K562 (cell line): ENCODE data around the gene PAQR4.

Source experiments
- RNF2 ChIP-seq: sonication (generic); IDR thresholded peaks from 2 replicates; pipeline ENCODE4 v1.6.1; 2016
- ZKSCAN1 ChIP-seq: fragments of 150-350 bp; IDR thresholded peaks from 2 replicates; pipeline ENCODE4 v1.6.1; 2016; ENCODE audit warnings: low read depth, low read length
- ZNF224 ChIP-seq: sonication (generic); formaldehyde crosslinking; IDR thresholded peaks from 2 replicates; pipeline ENCODE4 v1.8.0; 2022; ENCODE audit warnings: mild to moderate bottlenecking, missing genetic modification reagents
- ZNF695 ChIP-seq: fragments of 450-650 bp; formaldehyde crosslinking; IDR thresholded peaks from 2 replicates; pipeline ENCODE4 v1.4.0; 2020; ENCODE audit warnings: mild to moderate bottlenecking, moderate library complexity
- TF ChIP-seq, protein P1 (sequence below), 3 experiments: IDR thresholded peaks in 2 of 3; conservative IDR thresholded peaks in 1 of 3; 2 replicates each; pipeline ENCODE4 v1.5.1; 2011 to 2012; ENCODE audit warnings: low read length in 3 of 3, mild to moderate bottlenecking in 3 of 3, control low read depth in 2 of 3, improper control_type of control experiment in 1 of 3, inconsistent platforms in 1 of 3, low read depth in 1 of 3, mixed read lengths in 1 of 3, moderate library complexity in 1 of 3; ENCODE audit not compliant: insufficient read depth in 2 of 3

DNA sequence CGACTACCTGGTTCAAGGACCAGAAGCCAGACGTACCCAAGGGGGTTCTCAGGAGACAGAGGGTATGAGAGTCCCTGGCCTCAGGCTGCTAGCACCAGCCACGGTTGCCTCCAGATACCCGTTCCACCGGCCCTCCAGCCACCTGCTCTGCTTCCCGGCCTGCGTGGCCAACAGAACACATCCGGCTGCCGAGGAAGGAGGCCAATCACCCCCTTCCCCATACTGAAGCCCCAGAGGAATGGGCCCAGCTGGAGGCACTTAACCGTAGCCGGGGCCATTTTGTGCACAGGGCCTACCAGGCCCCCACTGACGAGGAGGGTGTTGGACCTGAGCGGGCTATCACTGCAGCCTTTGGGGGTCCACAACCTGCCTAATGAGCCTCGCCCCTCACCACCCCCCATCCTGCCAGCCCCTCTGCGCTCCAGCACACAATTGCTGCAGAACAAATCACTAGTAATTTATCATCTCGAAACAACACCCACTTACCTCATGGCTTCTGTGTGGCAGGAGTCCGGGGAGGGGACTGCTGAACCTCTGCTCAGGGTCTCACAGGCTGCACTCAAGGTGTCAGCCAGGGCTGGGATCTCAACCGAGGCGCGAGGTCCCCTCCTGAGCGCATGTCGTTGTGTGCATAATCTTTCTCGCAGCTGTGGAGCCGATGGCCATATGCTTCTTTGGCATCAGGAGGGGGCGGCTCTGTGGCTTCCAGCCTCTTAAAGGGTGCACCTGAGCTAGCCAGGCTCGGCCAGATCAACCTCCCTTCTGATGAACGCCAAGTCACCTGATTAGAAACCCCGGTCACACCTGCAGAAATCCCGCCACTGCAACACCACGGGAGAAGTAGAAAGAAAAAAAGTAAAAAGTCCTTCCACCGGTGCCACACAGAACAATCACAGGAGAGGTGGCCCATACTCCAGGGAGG is 15.2 kb upstream of the PAQR4 start:
- TF ChIP-seq, protein P1, sequence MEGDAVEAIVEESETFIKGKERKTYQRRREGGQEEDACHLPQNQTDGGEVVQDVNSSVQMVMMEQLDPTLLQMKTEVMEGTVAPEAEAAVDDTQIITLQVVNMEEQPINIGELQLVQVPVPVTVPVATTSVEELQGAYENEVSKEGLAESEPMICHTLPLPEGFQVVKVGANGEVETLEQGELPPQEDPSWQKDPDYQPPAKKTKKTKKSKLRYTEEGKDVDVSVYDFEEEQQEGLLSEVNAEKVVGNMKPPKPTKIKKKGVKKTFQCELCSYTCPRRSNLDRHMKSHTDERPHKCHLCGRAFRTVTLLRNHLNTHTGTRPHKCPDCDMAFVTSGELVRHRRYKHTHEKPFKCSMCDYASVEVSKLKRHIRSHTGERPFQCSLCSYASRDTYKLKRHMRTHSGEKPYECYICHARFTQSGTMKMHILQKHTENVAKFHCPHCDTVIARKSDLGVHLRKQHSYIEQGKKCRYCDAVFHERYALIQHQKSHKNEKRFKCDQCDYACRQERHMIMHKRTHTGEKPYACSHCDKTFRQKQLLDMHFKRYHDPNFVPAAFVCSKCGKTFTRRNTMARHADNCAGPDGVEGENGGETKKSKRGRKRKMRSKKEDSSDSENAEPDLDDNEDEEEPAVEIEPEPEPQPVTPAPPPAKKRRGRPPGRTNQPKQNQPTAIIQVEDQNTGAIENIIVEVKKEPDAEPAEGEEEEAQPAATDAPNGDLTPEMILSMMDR (IDR thresholded peaks at IDR 0.05 in 2 of 3, conservative IDR thresholded peaks at IDR 0.05 in 1 of 3; ENCODE audit: insufficient read depth in 2 of 3, low read depth in 1 of 3, low read length in 3 of 3): no peak
- TF ChIP-seq ZNF224 (CRISPR knock-in tag) (no peak), RNF2 (no peak), ZKSCAN1 (no peak), ZNF695 (CRISPR knock-in tag) (no peak)
